ENCODE results near the gene NUP62. TPM values are rescaled to one million over a fixed set of nuclear protein-coding genes. Genes with fewer than 3 reads are reported as not detected.
A peak's percentile ranks its signal among the peaks of the same experiment; 100 is the strongest.

NUP62 gene
- polyA plus RNA-seq, 5 donors: 52.9 to 69.1 (median 62.4) TPM

DNA sequence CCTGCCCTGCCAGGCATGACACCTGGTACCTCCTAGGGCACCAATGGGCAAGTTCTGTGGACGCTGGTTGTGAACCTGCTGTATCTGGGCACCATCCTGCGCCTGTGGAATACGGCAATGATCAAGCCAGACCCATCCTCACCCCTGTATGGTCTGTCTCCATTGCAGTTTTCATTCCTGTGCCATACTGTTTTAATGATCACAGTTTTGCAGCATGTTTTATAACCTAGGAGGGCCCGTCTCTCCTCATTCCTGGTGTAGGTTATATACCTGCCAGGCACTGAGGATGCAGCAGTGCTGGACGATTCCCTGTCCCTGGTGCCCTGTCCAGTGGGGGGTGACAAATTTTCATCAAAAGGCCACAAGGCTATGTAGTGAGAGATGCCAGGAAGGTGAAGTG lies 46.2 kb downstream of the NUP62 start:
- DNase-seq: no peak

DNA sequence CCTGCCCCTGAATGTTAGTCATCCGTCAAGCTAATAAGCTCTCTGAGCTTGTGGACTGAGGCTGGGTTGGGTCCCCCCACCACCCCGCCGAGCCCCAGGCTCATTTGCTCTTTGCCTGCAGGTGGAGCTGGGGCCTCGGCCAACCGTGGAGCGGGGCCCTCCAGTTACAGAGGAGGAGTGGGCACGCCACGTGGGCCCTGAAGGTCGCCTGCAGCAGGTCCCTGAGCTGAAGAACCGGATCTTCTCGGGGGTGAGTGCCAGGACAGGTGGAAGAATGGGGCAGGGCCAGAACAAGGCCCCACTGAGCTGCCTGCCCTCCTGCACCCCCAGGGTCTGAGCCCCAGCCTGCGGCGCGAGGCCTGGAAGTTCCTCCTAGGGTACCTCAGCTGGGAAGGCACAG lies 46.7 kb downstream of the NUP62 start:
- DNase-seq: no peak

DNA sequence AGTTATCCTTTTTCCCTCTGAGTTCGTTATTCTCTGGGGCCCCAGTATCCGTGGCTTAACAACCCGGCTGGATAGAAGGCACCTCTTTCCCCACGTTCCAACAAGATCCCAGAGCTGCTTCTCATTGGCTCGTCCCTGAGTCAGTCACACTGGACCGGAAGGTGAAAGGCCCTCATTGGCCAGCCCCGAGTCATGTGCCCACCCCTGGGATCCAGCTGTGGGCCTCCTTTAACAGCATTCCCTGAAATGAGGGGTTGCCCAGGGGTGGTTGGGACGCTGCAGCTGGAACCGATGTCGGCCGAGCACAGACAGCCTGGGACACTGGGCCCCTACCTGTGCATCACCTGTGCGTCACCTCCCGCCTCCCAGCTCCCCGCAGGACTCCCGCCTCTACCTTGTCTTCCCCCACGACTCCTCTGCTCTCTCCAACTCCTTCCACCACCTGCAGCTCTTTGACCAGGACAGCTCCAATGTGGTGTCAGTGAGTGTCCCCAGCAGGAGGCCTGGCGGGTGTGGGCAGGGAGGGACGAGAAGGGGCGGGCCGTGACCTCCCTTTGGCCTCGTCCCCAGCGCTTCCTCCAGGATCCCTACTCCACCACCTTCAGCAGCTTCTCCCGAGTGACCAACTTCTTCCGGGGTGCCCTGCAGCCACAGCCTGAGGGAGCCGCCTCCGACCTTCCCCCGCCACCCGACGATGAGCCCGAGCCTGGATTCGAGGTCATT lies 47.5 kb downstream of the NUP62 start:
- no peak for DNase-seq

DNA sequence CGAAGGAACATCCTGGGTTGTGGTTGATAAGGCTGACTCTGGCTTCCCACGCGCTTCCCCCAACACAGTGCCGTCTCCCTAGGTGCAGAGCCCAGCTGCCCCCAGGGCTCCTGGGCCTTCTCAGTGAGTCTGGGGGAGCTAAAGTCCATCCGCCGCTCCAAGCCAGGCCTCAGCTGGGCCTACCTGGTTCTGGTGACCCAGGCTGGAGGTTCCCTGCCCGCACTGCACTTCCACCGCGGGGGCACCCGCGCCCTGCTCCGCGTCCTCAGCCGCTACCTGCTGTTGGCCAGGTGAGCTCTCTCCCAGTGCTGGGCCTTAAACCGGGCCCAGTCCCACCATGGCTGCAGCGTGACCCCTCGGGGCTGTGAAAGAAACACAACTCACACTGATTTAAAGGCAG lies 48.1 kb downstream of the NUP62 start:
- DNase-seq: no peak

DNA sequence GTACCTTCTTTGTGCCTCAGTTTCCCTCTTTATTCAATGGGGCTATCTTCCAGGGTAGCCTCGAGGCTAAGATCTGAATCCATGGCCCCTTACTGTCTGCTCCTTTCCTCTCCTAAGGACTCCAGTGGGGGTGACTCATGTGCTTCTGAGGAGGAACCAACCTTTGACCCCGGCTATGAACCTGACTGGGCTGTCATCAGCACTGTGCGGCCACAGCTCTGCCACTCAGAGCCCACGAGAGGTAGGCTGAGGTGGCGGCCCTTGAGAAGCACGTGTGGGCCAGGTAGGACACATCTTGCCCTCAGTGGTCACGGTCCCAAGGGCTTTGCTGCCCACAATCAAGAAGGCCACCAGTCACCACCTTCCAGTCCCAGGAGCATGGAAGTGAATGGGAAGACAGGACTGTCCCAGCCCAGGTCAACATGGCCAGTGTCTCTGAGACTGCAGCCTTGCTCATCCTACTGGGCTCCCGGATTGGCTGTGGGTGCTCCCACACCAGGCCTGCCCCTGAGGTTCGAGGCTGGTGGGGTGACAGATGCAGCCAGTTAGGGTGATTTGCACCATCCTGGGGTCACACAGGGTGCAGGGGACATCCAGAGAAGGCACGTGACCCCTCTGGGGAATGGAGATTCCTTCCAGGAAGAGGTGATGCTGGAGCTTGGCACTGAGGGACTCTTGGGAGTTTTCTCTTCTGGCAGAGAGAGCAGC lies 49.0 kb downstream of the NUP62 start:
- DNase-seq: no peak

GRCh38 chr19:49879243-49879963 lies 49.9 kb downstream of the NUP62 start:
- DNase-seq: no peak

DNA sequence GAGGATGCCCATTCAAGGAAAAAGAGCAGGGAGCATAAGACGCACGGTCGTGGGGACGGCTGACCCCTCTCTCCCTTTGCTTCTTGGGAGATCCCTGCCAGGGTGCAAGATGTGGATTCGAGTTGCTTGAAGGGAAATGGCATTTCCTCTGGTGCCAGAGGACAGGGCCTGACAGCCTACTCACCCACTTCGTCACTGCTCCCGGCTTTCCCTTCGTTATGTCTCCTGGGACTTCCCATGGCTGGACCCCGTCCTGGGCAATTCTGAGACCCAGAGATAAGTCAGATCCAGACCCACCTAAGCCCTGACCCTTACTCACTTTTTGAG lies 50.6 kb downstream of the NUP62 start:
- no peak for DNase-seq

- peak; percentile 98 for DNase-seq
Measured at GRCh38 chr19:49877879-49878743, 51.2 kb downstream of the NUP62 start.

DNA sequence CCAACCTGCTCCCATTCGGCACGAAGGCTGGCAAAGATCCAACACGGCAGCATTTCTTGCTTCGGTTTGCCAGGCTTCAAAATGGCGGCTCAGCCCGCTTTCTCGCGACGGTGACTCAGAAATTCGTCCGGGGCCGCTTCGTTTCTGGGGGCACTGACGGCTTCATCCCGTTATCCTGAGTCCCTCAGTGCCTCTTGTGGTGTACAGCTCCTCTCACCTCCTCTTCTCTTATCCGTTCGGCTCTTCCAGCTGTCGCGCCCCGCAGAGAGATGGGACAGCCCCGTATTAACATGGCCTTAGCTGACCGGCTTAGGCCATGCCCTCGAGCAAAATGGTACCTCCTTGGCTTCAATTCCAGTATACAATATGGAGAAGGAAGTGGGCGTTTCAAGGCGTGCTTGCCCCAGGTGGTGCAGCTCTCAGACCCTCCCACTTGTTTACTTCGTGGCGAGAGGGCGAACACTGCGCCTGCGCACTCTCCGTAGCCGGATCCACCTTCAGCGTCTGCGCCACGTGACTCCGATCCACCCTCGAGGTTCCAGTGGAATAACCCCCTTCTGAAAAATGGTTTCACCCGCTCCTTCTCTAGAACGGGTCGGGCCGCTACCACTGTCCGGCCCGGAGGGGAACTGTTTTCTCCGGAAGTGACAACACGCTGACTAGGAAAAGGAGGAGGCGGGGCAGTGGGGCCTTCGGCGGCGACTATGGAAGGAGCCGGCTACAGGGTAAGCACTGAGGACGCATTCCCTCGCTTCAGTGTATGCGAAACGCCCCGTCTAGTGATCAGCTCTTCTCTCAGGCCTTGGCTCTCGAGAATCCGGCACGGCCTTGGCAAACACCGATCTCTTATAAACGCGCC lies 52.1 kb downstream of the NUP62 start, which contains the start of the genes AKT1S1 and TBC1D17:
TSS of gene AKT1S1 (minus strand) at position 336 of the 859 bp plus-strand sequence. CDS start 4,060 bp downstream, outside the sequence.
TSS of gene TBC1D17 (plus strand) at position 683 of the 859 bp plus-strand sequence. CDS start at position 705, 22 bp downstream.
- peak; percentile 100 for DNase-seq

GRCh38 chr19:49876422-49877019 lies 52.8 kb downstream of the NUP62 start:
- peak; percentile 99 for DNase-seq

DNA sequence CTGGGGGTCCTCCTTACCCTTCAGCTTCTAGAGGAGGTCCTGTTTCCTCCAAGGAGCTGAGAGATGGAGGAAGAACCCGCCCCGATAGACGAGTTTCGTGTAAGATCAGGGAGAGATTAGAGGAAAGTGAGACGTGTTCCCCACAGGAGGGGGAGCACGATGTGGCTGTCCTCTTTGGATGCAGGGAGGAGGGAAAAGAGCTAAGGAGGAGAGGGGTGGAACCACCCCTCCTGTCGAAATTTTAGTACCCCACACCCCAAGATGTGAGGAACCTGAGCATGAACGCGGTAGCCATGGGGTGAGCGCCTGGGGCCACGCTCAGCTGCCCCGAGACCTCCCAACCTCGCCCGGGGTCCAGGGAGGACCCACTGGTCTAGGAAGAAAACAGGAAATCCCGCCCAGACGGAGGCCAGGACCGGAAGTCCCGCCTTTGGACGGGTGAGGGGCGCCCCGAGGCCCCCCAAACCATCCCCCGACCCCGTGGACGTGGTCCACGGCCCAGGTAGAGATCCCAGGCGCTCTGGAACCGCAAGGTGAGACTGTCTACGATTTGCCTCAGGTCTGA lies 53.4 kb downstream of the NUP62 start:
- peak; percentile 62 to 67 for DNase-seq

DNA sequence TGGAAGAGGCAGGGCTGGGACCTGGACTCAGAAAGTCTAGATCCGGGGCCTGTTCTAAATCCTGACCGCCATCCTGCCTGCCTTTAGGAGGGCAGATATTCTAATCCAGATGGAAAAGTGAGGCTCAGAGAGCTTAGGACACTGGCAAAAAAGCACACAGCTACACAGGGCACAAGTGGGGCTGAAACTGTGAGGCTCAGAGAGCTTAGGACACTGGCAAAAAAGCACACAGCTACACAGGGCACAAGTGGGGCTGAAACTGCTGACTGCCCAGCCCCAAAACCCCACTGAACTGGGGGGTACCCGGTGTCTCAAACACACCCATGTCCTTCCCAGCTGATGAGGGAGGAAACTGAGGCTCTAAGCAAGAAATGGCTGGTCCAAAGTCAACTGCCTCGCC lies 54.1 kb downstream of the NUP62 start:
- no peak for DNase-seq

- no peak for DNase-seq
Measured at GRCh38 chr19:49874503-49875157, 54.7 kb downstream of the NUP62 start.

GRCh38 chr19:49873834-49874233 lies 55.5 kb downstream of the NUP62 start:
- DNase-seq: no peak

DNA sequence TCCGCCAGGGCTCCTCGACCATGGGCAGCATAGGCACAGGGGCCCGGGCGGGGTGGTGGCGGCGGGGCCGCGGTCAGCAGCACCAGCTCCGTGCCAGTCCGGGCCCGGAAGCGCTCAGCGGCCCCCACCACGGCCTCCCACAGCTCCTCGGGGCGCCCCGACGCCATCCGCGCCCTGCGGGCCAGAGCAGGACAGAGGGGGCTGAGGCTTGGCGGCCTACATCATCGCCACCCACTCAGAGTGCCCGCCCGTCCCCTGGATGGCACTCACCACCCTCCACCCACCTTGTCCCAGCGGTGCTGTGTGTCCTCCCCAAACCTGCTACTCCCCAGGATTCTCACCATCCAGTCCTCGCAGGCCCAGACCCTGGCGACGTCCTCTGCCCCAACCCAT lies 56.2 kb downstream of the NUP62 start:
- DNase-seq: no peak

DNA sequence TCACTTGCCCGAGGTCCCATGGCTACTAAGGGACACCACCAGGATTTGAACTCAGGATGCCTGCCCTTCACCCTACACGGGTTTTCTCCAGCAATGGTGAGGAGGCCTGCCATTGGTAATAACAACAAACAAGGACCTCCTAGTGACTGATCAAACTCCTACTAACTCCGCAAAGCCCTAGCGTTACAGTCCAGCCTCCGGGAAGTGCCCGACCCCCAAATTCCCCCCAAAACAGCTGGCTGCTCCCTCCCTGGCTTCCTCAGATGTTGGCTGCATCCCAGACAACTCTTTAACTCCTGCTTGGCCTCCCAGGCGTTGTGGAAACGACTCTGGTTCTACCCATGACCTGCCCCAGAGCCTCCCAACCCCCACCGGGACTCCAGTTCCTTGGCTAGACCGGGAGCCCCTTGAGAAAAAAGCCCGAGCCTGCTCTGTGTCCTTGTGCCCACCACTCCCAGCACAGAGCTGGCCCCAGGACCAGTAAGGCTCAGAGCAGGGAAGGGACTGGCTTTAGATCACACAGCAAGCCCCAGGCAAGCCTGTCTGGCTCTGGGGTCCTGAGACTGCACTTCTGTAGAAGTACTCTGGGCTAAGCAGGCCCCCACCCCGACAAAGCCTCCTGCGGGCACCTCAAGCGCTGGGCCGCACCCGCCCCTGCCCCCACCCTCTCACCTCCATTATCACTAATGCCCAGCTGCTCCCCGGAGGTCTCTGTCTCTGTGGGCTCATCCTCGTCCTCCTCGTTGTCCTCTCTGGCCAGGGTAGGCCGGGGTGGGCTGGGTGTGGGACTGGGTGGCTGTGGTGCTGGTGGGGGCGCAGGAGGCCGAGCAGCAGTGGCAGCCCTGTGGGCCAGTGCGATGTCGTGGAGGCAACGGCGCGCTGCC lies 56.8 kb downstream of the NUP62 start:
- DNase-seq: no peak

DNA sequence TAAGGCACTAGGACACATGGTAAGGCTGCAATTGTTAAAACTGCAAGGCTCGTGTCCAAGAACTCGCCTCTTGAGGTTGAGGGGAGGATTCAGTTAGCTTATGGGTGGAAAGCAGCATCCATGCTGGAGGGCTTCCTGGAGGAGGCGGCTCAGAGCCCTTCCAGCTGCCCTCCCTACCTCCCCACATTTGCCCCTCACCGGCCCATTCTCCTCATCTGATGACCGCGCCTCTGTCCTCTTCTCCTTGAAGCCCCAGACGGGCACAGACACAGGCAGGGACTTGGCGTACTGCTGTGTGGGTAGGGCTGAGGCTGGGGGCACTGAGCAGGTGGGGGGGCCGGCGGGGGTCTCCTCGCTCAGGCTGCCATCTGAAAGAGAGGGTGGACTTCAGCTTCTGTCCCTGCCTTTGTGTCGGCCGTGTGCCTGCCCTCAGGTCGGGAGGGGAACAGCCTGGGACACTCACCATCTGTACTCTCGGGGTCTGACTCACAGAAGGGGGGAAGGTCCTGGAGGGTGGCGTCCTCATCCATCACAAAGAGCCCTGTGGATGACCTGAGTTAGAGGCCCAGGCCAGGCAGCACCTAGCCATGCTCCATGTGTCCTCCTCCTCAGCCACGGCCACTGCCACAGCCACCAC lies 57.8 kb downstream of the NUP62 start:
- DNase-seq: no peak

Data from right lung (tissue), 5 donors.